Measurements from ENCODE around the gene RAB11FIP4. TPM values are rescaled to one million over a fixed set of nuclear protein-coding genes. Genes with fewer than 3 reads are reported as not detected.

The RAB11FIP4 gene
- total RNA-seq, 1 experiment from 2014 or later: 2.0 TPM

- DNase-seq (ENCODE audit: low read depth): no peak
Observed at GRCh38 chr17:31387438-31387837, 4.0 kb upstream of the RAB11FIP4 start.

DNA sequence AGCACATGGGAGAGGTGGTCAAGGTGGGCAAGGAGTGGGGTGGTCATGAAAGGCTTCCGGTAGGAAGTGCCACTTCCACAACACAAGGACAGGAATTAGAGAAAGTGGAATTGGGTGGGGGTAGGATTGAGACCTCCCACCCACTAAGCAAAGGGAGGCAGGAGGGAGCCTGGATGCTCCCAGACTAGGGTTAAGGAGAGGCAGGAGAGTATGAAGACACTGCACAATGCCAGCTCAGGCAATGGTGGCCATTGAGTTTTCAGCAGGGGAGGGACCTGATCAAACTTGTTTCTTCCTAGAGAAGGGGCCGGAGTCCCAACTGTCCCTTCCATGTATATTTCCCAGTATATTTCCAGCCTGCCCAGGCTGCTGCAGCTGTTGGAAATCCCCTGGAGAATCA is 3.1 kb upstream of the RAB11FIP4 start:
- DNase-seq (ENCODE audit: low read depth): no peak

DNA sequence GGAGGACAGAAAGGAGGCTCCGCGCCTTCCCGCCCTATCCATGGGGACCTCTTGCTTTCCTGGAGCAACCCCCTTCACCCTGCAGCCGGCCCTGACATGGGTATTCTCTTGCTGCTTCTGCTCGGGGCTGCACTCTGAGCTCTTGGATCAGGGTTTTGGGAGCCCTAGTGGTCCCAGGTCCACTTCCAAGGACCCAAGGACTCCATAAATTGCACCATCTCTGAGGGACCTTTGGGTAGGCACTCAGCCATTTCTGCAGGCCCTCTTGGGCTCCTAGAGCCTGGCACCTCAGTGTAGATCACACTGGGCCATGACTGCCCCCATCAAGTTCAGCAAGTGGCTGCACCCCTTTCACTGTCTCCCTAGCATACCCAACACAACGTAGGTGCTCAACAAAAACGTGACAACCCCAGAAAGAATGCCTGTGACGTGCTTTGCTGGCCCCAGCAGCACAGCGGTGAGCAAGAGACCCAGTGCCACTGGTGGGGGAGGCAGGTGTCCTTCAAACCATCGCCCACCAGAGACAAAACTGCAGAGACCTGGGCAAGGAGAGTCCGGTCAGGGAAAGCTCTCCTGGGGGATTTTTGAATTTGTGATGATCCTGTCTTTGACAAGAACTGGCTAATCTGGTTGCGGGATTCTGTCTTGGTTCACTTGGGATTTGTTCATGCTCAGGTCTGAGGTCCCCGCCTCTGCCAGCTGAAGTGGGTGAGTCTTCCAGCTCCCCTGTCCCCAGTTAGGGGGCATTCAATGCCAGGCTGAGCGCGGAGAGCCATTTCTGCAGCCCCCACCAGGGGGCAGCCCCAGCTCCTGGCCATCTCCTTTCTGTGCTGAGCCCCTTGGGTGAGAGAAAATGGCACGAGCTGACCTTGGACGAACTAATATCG is 2.5 kb upstream of the RAB11FIP4 start:
- peak; percentile 28 for DNase-seq (ENCODE audit: low read depth)

GRCh38 chr17:31389657-31390381 is 1.7 kb upstream of the RAB11FIP4 start:
- no peak for DNase-seq (ENCODE audit: low read depth)

DNA sequence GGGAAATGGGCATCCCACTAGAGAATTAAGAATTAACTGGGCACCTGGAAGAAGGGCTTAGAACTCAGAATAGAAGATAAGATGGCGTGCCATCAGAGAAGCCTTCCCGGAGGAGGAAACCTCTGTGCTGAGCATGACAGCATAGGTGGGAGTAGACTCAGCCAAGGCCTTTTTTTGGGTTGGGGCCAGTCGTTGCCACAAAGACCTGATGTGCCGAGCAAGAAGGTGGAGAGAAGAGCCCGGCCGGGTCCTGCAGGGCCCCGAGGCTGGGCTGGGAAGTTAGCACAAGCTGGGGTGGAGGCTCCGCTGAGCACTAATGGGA is 1.1 kb upstream of the RAB11FIP4 start:
- no peak for DNase-seq (ENCODE audit: low read depth)

GRCh38 chr17:31390748-31391495 is 553 bp upstream of the RAB11FIP4 start:
- no peak for DNase-seq (ENCODE audit: low read depth)

DNA sequence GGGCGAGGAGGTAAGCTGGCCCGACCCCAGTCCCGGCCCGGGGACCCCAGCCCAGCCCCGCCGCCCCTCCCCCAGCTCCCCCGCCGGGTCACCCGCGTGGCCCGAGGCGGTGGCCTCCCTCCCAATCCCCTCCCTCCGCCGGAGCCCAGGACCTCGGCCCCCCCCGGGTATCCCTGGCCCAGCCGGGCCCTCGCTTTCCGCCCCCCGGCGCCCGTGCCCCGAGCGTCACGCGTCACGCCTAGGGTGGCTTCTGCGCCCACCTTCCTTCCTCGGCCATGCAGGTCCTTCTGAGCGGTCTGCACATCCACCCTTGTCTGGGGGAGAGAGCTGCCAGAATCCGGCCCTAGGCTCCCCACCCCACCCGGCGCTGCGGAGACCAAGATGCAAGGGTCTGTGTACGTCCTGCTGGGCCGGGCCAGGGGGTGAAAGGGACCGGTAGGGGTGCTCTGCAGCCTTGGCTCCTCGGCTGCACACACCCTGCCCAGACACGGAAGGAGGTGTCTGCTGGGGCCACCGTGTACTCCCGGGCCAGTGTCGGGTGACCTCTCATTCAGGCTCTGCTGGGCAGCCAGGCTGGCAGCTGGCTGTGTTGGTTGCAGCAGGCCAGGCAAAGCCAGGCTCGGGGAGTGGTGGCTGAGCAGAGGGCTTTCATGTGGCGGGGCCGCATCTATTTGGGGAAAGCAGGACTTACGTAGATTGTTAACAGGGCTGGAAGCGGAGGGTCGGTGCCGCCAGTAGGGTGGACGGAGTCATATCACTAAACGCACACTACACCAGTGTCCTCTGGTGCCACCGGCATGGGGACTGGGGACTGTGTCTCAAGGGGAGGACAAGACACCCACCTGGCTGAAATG is 754 bp downstream of the RAB11FIP4 start:
- DNase-seq (ENCODE audit: low read depth): no peak

GRCh38 chr17:31392856-31393748 is 1.6 kb downstream of the RAB11FIP4 start:
- no peak for DNase-seq (ENCODE audit: low read depth)

DNA sequence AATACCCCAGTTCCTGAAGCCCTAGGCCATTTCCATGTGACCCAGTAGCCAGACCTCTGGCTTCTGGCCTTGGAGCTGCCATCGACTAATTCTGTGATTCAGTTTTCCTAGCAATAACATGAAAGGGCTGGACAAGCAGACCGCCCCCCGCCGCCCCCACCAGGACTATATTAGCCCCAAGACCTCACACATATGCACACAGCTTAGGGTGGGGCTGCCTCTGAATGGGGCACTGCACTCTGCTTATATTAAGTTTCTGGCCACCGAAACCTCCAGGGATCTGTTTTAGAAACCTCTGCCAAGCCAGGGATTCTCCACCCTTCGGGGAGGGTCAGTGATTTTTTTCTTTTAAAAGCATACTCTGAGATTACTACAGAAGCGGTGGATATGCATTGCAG is 2.3 kb downstream of the RAB11FIP4 start:
- DNase-seq (ENCODE audit: low read depth): no peak

DNA sequence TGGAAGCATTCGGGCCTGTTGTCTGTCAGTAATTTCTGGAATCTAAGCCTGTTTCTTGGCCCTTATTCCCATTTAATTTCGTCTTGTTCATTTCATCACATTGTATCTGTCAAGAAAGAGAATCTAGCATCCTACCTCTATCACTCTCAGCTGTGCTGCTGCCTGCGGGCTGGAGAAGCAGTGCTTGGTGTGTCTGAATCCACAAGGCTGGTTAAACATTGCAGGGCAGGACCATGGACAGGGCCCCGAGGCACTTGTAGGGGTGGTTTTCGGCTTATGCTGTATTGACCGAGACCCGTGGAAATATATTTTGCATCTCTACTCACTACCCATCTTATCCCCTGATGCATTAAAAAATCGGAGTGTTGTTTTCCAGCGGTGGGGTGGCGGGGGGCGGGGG is 3.1 kb downstream of the RAB11FIP4 start:
- peak; percentile 33 for DNase-seq (ENCODE audit: low read depth)

DNA sequence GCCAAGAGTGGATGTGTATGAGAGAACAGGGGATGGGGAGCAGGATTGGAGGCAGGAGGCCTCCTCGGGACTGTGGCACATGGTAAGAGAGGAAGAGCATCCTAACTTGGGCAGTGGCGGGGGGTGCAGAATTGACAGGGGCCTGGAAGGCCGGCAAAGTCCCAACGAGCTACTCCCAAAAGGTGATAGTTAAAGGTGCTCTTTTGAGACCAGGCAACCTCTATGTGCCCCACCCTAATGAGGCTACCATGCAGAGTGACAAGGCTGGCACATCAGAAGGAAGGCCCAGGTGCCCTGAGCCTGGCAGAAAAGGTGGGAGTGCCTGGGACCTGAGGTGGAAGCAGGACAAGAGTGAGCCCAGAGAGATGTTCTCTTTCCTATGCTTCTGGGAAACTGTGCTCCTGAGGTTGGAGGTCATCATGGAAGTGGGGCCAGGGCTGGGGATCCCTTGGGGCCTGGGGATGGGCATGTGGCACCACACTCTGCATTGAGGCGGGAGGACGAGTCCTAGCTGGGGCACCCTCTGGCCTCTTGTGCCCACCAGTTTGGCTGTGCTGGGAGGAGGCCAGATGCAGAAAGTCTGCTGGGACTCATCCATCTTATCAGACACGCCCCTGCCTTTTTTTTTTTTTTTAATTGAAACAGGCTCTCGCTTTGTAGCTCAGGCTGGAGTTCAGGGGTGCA is 5.9 kb downstream of the RAB11FIP4 start:
- DNase-seq (ENCODE audit: low read depth): no peak

GRCh38 chr17:31398381-31399311 is 7.2 kb downstream of the RAB11FIP4 start:
- DNase-seq (ENCODE audit: low read depth): no peak

- no peak for DNase-seq (ENCODE audit: low read depth)
Observed at GRCh38 chr17:31400481-31400950, 9.0 kb downstream of the RAB11FIP4 start.

GRCh38 chr17:31401456-31402254 is 10.2 kb downstream of the RAB11FIP4 start:
- no peak for DNase-seq (ENCODE audit: low read depth)

- peak; percentile 36 for DNase-seq (ENCODE audit: low read depth)
Observed at GRCh38 chr17:31404028-31404949, 12.8 kb downstream of the RAB11FIP4 start.

DNA sequence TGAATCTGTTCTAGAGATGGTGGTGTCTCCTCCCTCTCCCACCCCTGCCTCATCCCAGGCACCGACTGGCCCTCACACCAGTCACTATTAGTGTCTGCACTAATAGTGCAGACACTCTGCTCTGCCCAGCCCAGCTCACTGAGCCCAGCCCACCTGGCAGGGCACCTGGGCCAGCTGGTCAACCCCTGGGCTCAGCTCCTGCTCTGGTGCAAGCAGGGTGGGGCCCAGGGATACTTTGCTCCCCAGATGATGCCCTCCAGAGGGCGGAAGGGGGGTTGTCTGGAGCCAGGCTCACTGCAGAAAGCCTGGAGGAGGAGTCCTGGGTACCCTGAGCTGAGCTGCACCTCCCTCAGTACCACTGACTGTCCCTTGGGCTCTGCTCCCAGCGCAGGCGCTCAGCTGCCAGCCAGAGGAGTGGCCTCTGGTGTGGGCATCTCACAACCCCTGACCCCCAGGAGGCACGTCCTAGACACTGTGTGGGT is 14.5 kb downstream of the RAB11FIP4 start:
- DNase-seq (ENCODE audit: low read depth): no peak
